ENCODE data around the gene METRN. TPM values are rescaled to one million over a fixed set of nuclear protein-coding genes. Genes with fewer than 3 reads are reported as not detected.

The METRN gene
- polyA plus RNA-seq, 1 of the 3 experiments (the other 2 are of a cell fraction): 59.7 TPM

DNA sequence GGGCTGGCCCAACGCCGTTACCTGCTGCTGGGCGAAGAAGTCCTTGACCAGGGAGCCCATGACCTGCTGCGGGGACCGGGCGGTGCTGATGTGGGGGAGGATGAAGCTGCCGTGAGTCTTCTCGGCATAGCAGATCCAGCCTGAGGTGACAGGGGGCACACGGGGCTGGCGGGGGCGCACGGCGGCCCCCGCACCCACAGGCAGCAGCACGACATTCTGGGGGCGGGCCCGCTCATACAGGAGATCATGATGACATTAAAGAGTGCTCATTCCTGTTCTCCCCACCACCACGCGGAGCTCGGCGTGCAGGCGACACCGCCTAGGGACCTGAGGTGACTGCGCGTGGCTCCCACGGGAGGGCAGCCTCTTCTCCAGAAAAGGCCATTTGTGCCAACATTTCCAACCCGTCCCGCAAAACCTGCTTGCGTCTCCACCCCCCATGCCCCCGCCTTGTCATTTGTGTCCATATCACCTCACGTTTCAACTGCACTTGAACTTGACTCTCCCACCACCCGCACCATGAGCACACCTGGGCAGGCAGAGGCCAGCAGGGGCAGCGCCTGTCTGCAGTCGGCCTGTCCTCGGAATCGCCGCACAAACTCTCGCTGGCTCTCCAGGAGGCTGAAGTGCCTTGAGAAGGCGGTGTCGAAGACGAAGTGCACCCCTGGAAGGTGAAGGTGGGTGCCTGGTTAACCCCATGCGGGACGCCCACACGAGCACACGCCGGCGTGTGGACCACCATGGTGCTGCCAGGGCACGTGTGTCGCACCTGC, 19.5 kb downstream of the METRN start (continued):
- TF ChIP-seq, protein P1, sequence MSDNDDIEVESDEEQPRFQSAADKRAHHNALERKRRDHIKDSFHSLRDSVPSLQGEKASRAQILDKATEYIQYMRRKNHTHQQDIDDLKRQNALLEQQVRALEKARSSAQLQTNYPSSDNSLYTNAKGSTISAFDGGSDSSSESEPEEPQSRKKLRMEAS (IDR thresholded peaks at IDR 0.05; ENCODE audit: low read depth): no peak
- no peak for TF ChIP-seq MXI1 (IDR thresholded peaks at IDR 0.05; ENCODE audit: low read depth, low read length)

DNA sequence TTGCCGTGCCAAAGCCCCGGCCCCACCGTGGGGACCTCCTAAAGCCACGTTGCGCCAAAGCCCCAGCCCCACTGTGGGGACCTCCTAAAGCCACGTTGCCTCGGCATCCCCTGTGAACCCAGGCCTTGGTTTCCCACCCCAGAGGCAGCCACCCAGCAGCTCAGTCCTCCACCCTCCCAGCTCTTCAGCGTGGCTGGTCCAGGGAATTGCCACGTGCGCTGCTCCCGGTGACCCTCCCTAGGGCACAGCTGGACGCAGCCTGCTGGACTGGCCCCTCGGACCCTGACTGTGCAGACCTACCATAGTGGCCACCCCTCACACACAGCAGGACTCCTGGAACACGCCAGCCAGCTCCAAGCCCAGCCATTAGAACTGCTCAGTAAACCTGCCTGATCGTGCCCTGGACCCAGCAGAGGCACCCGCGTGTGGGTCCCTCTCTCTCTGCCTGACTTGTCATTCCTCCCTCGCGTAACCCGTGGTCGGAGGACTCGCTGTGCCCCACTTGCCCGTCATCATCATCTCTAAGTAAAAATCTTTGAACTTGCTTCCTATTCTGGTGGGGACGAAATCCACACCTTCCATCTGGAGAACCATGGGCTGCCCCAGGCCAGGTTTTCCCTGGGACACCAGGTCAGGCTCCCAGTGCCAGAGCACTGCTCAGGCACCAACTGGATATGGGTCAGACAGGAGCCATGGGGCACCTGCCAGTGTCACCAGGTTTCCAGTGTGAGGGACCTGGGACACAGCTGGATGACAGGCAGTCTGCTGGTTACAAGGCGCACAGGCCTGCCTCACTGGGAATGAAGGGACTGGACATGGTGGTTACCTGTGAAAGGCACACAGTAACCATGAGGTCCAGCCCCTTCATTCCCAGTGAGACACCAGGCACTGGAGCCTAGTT, 20.3 kb downstream of the METRN start:
- Histone ChIP-seq H3K4me3 (ENCODE audit: low read depth in 2 of 2, low read length in 1 of 2) (no peak overlapping the region), H2AFZ (ENCODE audit: low read depth) (no peak overlapping the region), H3K9me2 (no peaks in the 10 kb centered on the region), H3K4me1 (ENCODE audit: control insufficient read depth in 1 of 2, insufficient read depth in 2 of 2, low read depth in 1 of 2, low read length in 1 of 2) (peaks cover 0 to 8% of the 10 kb centered on the region in 2 experiments; a peak in 1 of 4 replicates), H4K20me1 (ENCODE audit: insufficient read depth) (no peaks in the 10 kb centered on the region), H3K79me2 (ENCODE audit: insufficient read depth) (peaks cover 9% of the 10 kb centered on the region), H3K27ac (ENCODE audit: low read depth in 2 of 2, low read length in 1 of 2) (no peak overlapping the region), H3K4me2 (no peak overlapping the region), H3F3A (replicated peaks; ENCODE audit: insufficient read depth) (peaks cover 4% of the 10 kb centered on the region), H3K9ac (no peak overlapping the region), H3K36me3 (replicated peaks in 1 of 2; ENCODE audit: control insufficient read depth in 1 of 2, insufficient read depth in 2 of 2, low read length in 1 of 2) (peaks cover 0 to 40% of the 10 kb centered on the region in 2 experiments), H3K9me3 (no peaks in the 10 kb centered on the region), H3K27me3 (ENCODE audit: insufficient read depth) (no peaks in the 10 kb centered on the region)
- DNase-seq: no peak
- ChIA-PET POLR2A (no interaction called here), CTCF (interaction anchor here (20.3 kb wide), 1 partner anchor 22 kb away, joined by 358 read pairs; the partner anchor contains the start of genes ANTKMT, FBXL16 and METRN)
- WGBS (ENCODE audit: low lambda C conversion rate): 98% methylated on average over 15 of the region's 25 CpGs
- TF ChIP-seq TEAD4 (IDR thresholded peaks at IDR 0.05; ENCODE audit: borderline replicate concordance, insufficient read depth) (no peak), CHD2 (IDR thresholded peaks at IDR 0.05; ENCODE audit: low read length, partially characterized antibody) (no peak), GATA2 (CRISPR knock-in tag; IDR thresholded peaks at IDR 0.05) (no peak), SIN3A (IDR thresholded peaks at IDR 0.05; ENCODE audit: borderline replicate concordance, low read depth, low read length) (no peak), RFX5 (IDR thresholded peaks at IDR 0.05; ENCODE audit: low read length) (no peak), YY1 (IDR thresholded peaks at IDR 0.05; ENCODE audit: low read depth) (no peak), TCF12 (IDR thresholded peaks at IDR 0.05) (no peak), POLR2AphosphoS5 (IDR thresholded peaks at IDR 0.05; ENCODE audit: low read depth, low read length) (no peak), TAF1 (IDR thresholded peaks at IDR 0.05; ENCODE audit: borderline replicate concordance, low read depth, low read length) (no peak)
- TF ChIP-seq, protein P2, sequence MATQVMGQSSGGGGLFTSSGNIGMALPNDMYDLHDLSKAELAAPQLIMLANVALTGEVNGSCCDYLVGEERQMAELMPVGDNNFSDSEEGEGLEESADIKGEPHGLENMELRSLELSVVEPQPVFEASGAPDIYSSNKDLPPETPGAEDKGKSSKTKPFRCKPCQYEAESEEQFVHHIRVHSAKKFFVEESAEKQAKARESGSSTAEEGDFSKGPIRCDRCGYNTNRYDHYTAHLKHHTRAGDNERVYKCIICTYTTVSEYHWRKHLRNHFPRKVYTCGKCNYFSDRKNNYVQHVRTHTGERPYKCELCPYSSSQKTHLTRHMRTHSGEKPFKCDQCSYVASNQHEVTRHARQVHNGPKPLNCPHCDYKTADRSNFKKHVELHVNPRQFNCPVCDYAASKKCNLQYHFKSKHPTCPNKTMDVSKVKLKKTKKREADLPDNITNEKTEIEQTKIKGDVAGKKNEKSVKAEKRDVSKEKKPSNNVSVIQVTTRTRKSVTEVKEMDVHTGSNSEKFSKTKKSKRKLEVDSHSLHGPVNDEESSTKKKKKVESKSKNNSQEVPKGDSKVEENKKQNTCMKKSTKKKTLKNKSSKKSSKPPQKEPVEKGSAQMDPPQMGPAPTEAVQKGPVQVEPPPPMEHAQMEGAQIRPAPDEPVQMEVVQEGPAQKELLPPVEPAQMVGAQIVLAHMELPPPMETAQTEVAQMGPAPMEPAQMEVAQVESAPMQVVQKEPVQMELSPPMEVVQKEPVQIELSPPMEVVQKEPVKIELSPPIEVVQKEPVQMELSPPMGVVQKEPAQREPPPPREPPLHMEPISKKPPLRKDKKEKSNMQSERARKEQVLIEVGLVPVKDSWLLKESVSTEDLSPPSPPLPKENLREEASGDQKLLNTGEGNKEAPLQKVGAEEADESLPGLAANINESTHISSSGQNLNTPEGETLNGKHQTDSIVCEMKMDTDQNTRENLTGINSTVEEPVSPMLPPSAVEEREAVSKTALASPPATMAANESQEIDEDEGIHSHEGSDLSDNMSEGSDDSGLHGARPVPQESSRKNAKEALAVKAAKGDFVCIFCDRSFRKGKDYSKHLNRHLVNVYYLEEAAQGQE (IDR thresholded peaks at IDR 0.05; ENCODE audit: low read depth, low read length): no peak
- TF ChIP-seq, protein P3, sequence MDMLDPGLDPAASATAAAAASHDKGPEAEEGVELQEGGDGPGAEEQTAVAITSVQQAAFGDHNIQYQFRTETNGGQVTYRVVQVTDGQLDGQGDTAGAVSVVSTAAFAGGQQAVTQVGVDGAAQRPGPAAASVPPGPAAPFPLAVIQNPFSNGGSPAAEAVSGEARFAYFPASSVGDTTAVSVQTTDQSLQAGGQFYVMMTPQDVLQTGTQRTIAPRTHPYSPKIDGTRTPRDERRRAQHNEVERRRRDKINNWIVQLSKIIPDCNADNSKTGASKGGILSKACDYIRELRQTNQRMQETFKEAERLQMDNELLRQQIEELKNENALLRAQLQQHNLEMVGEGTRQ (IDR thresholded peaks at IDR 0.05; ENCODE audit: borderline replicate concordance, low read depth, low read length): no peak
